Eye (tissue), 1 donor: ENCODE measurements around the gene GABBR2.
"Not testable (repeated sequence)": the region's sequence is repeated elsewhere in the genome, so short reads cannot be mapped to it uniquely, and the experiment has no call there.

Experiments
- DNase-seq: peaks from one replicate; pipeline ENCODE4 v3.0.0-alpha.2; 2015

GABBR2 gene

GRCh38 chr9:98468567-98469239, 240.0 kb downstream of the GABBR2 start:
- DNase-seq: no peak

GRCh38 chr9:98465799-98466198, 242.9 kb downstream of the GABBR2 start:
- no peak for DNase-seq

- not testable (repeated sequence) for DNase-seq
Observed at GRCh38 chr9:98464156-98464690, 244.5 kb downstream of the GABBR2 start.

- DNase-seq: no peak
Observed at GRCh38 chr9:98462310-98462709, 246.4 kb downstream of the GABBR2 start.

GRCh38 chr9:98460704-98461103, 248.0 kb downstream of the GABBR2 start:
- no peak for DNase-seq

- DNase-seq: no peak
Observed at GRCh38 chr9:98457726-98458370, 250.9 kb downstream of the GABBR2 start.

GRCh38 chr9:98456156-98456613, 252.6 kb downstream of the GABBR2 start:
- DNase-seq: no peak

- no peak for DNase-seq
Observed at GRCh38 chr9:98455256-98456155, 253.2 kb downstream of the GABBR2 start.

GRCh38 chr9:98453589-98454311, 255.0 kb downstream of the GABBR2 start:
- no peak for DNase-seq

- no peak for DNase-seq
Observed at GRCh38 chr9:98451576-98451975, 257.2 kb downstream of the GABBR2 start.

GRCh38 chr9:98450496-98450895, 258.2 kb downstream of the GABBR2 start:
- DNase-seq: no peak

GRCh38 chr9:98449871-98450270, 258.9 kb downstream of the GABBR2 start:
- DNase-seq: no peak

GRCh38 chr9:98445576-98445975, 263.2 kb downstream of the GABBR2 start:
- no peak for DNase-seq

GRCh38 chr9:98444601-98445000, 264.1 kb downstream of the GABBR2 start:
- no peak for DNase-seq

- no peak for DNase-seq
Observed at GRCh38 chr9:98442541-98442940, 266.2 kb downstream of the GABBR2 start.

GRCh38 chr9:98442114-98442513, 266.6 kb downstream of the GABBR2 start:
- DNase-seq: no peak

- DNase-seq: no peak
Observed at GRCh38 chr9:98438666-98439065, 270.1 kb downstream of the GABBR2 start.

- no peak for DNase-seq
Observed at GRCh38 chr9:98437458-98438034, 271.2 kb downstream of the GABBR2 start.

GRCh38 chr9:98432960-98433359, 275.8 kb downstream of the GABBR2 start:
- DNase-seq: no peak

GRCh38 chr9:98432134-98432533, 276.6 kb downstream of the GABBR2 start:
- no peak for DNase-seq

- no peak for DNase-seq
Observed at GRCh38 chr9:98430535-98431292, 278.0 kb downstream of the GABBR2 start.
